Limb (tissue), 2 donors: ENCODE measurements around the gene ADAMTS19.

ENCODE experiments used
- DNase-seq, 2 donors: peaks; one replicate each; pipeline ENCODE4 v3.0.0-alpha.2; 2016; ENCODE audit errors: extremely low spot score in 2 of 2

Gene ADAMTS19

GRCh38 chr5:129672006-129672405 lies 211.9 kb downstream of the ADAMTS19 start:
- no peak for DNase-seq

- no peak for DNase-seq
Observed at GRCh38 chr5:129679671-129680070, 219.6 kb downstream of the ADAMTS19 start.

- DNase-seq: no peak
Observed at GRCh38 chr5:129687941-129688340, 227.8 kb downstream of the ADAMTS19 start.

- DNase-seq: no peak
Observed at GRCh38 chr5:129689045-129689444, 228.9 kb downstream of the ADAMTS19 start.

- peak in 1 of 2 donors; percentile 21 for DNase-seq
Observed at GRCh38 chr5:129691220-129691619, 231.1 kb downstream of the ADAMTS19 start.

GRCh38 chr5:129696636-129697035 lies 236.5 kb downstream of the ADAMTS19 start:
- DNase-seq: no peak

GRCh38 chr5:129698661-129699060 lies 238.6 kb downstream of the ADAMTS19 start:
- no peak for DNase-seq

- DNase-seq: no peak
Observed at GRCh38 chr5:129716235-129716634, 256.1 kb downstream of the ADAMTS19 start.

- DNase-seq: no peak
Observed at GRCh38 chr5:129716651-129717050, 256.6 kb downstream of the ADAMTS19 start.

- DNase-seq: peak in 1 of 2 donors; percentile 30
Observed at GRCh38 chr5:129717751-129718310, 257.7 kb downstream of the ADAMTS19 start.

- DNase-seq: peak in 1 of 2 donors; percentile 92
Observed at GRCh38 chr5:129718471-129719090, 258.5 kb downstream of the ADAMTS19 start.

GRCh38 chr5:129724222-129724621 lies 264.1 kb downstream of the ADAMTS19 start:
- no peak for DNase-seq

GRCh38 chr5:129724647-129725046 lies 264.5 kb downstream of the ADAMTS19 start:
- no peak for DNase-seq

GRCh38 chr5:129739773-129740172 lies 279.7 kb downstream of the ADAMTS19 start:
- DNase-seq: no peak

GRCh38 chr5:129743541-129744187 lies 283.6 kb downstream of the ADAMTS19 start:
- no peak for DNase-seq

- no peak for DNase-seq
Observed at GRCh38 chr5:129745997-129746396, 285.9 kb downstream of the ADAMTS19 start.

GRCh38 chr5:129746876-129747275 lies 286.8 kb downstream of the ADAMTS19 start:
- DNase-seq: peak in 1 of 2 donors; percentile 8

GRCh38 chr5:129747572-129748407 lies 287.7 kb downstream of the ADAMTS19 start, which contains the start of gene MINAR2:
Gene MINAR2, plus strand, starts transcription at chr5:129748094. Its CDS starts 97 bp downstream, at chr5:129748191.
- no peak for DNase-seq

- DNase-seq: no peak
Observed at GRCh38 chr5:129748913-129749880, 289.1 kb downstream of the ADAMTS19 start.

GRCh38 chr5:129760636-129761325 lies 300.7 kb downstream of the ADAMTS19 start:
- no peak for DNase-seq
